Measurements from ENCODE around the gene BAD. TPM values are rescaled to one million over a fixed set of nuclear protein-coding genes. Genes with fewer than 3 reads are reported as not detected.
"Not testable (repeated sequence)": the region's sequence is repeated elsewhere in the genome, so short reads cannot be mapped to it uniquely, and the experiment has no call there.

Gene BAD
- total RNA-seq (2014; rRNA removed; shearing (Covaris generic)), result 159 and 160 TPM in 2 replicates

- peak; percentile 97 for DNase-seq (ENCODE audit: low spot score)
Observed at GRCh38 chr11:64284048-64284961, at the start of gene BAD. Gene BAD (minus strand): TSS chr11:64284665. CDS start chr11:64284368, 297 bp downstream.

GRCh38 chr11:64333556-64333955 is 49.1 kb upstream of the BAD start:
- DNase-seq (ENCODE audit: low spot score), result no peak

GRCh38 chr11:64331569-64332371 is 47.3 kb upstream of the BAD start:
- peak; percentile 96 for DNase-seq (ENCODE audit: low spot score)

- no peak for DNase-seq (ENCODE audit: low spot score)
Observed at GRCh38 chr11:64330888-64331287, 46.4 kb upstream of the BAD start.

- no peak for DNase-seq (ENCODE audit: low spot score)
Observed at GRCh38 chr11:64327993-64328392, 43.5 kb upstream of the BAD start.

- DNase-seq (ENCODE audit: low spot score), result no peak
Observed at GRCh38 chr11:64327375-64327774, 42.9 kb upstream of the BAD start.

GRCh38 chr11:64324692-64325469 is 40.4 kb upstream of the BAD start:
- DNase-seq (ENCODE audit: low spot score), result no peak

GRCh38 chr11:64323984-64324383 is 39.5 kb upstream of the BAD start:
- not testable (repeated sequence) for DNase-seq (ENCODE audit: low spot score)

GRCh38 chr11:64323373-64323772 is 38.9 kb upstream of the BAD start:
- DNase-seq (ENCODE audit: low spot score), result no peak

- no peak for DNase-seq (ENCODE audit: low spot score)
Observed at GRCh38 chr11:64322925-64323260, 38.4 kb upstream of the BAD start.

GRCh38 chr11:64321533-64321932 is 37.1 kb upstream of the BAD start:
- peak; percentile 89 for DNase-seq (ENCODE audit: low spot score)

- DNase-seq (ENCODE audit: low spot score), result no peak
Observed at GRCh38 chr11:64321026-64321425, 36.6 kb upstream of the BAD start.

GRCh38 chr11:64320556-64320955 is 36.1 kb upstream of the BAD start:
- DNase-seq (ENCODE audit: low spot score), result no peak

GRCh38 chr11:64318766-64319761 is 34.6 kb upstream of the BAD start:
- no peak for DNase-seq (ENCODE audit: low spot score)

- peak; percentile 99 for DNase-seq (ENCODE audit: low spot score)
Observed at GRCh38 chr11:64317961-64318765, 33.7 kb upstream of the BAD start, which contains the start of gene PRDX5. Gene PRDX5 (plus strand): TSS chr11:64318121. CDS start chr11:64318216, 95 bp downstream.

- DNase-seq (ENCODE audit: low spot score), result peak; percentile 100
Observed at GRCh38 chr11:64317325-64317960, 33.0 kb upstream of the BAD start, which contains the start of gene TRMT112. Gene TRMT112 (minus strand): TSS chr11:64317559. CDS start chr11:64317526, 33 bp downstream.

- peak; percentile 91 for DNase-seq (ENCODE audit: low spot score)
Observed at GRCh38 chr11:64316672-64317324, 32.3 kb upstream of the BAD start.

Measured in HT-29 (cell line).